WTC11 (cell line): ENCODE results near the gene HECTD4. TPM values are rescaled to one million over a fixed set of nuclear protein-coding genes. Genes with fewer than 3 reads are reported as not detected.

Experiments used
- ATAC-seq: fragments of 200-7000 bp; cut with Tn5 transposase; 2 replicates; pipeline ENCODE4 v1.10.0; 2021; ENCODE audit warnings: mild to moderate bottlenecking, moderate library complexity
- CTCF ChIA-PET: fragments of 300-600 bp; sonication (Branson Sonifier 250); formaldehyde crosslinking; loops from one replicate; lab custom pipeline; 2021; ENCODE audit warnings: antibody characterized with exemption; lab: Charles Lee
- POLR2A ChIA-PET: fragments of 350-600 bp; sonication (Branson Sonifier 250); formaldehyde crosslinking; loops from one replicate; lab custom pipeline; 2021; ENCODE audit warnings: antibody characterized with exemption; lab: Charles Lee
- DNase-seq: peaks from one replicate; pipeline ENCODE4 v3.0.0; 2021; ENCODE audit warnings: low spot score
- H3K27ac Mint-ChIP-seq: 2 replicates; pipeline ENCODE4 v1.8.0; 2021; ENCODE audit warnings: mixed read lengths
- H3K27me3 Mint-ChIP-seq: 2 replicates; pipeline ENCODE4 v1.8.0; 2021; ENCODE audit warnings: low read depth, mild to moderate bottlenecking, moderate library complexity, mixed read lengths
- H3K36me3 Mint-ChIP-seq: 2 replicates; pipeline ENCODE4 v1.8.0; 2021; ENCODE audit warnings: mixed read lengths
- H3K4me1 Mint-ChIP-seq: 2 replicates; pipeline ENCODE4 v1.8.0; 2022; ENCODE audit warnings: mixed read lengths
- H3K4me3 Mint-ChIP-seq: 2 replicates; pipeline ENCODE4 v1.8.0; 2021; ENCODE audit warnings: mild to moderate bottlenecking, moderate library complexity, mixed read lengths
- H3K9me3 Mint-ChIP-seq: 2 replicates; pipeline ENCODE4 v1.8.0; 2021; ENCODE audit warnings: mixed read lengths
- ATF1 ChIP-seq: sonication (generic); formaldehyde crosslinking; IDR thresholded peaks from 2 replicates; pipeline ENCODE4 v1.8.1; 2023; ENCODE audit warnings: mild to moderate bottlenecking, moderate library complexity, missing genetic modification reagents
- CBFB ChIP-seq: sonication (generic); formaldehyde crosslinking; IDR thresholded peaks from 2 replicates; pipeline ENCODE4 v1.8.1; 2022; ENCODE audit warnings: mild to moderate bottlenecking, low read depth, missing genetic modification reagents
- CREM ChIP-seq: sonication (generic); formaldehyde crosslinking; IDR thresholded peaks from 2 replicates; pipeline ENCODE4 v1.8.1; 2022; ENCODE audit warnings: mild to moderate bottlenecking, missing genetic modification reagents, moderate library complexity
- ELF4 ChIP-seq: sonication (generic); formaldehyde crosslinking; IDR thresholded peaks from 2 replicates; pipeline ENCODE4 v1.8.1; 2022; ENCODE audit warnings: low read depth, mild to moderate bottlenecking, moderate library complexity, missing genetic modification reagents
- EMX1 ChIP-seq: fragments of 250-450 bp; sonication (Bioruptor Pico); IDR thresholded peaks from 2 replicates; pipeline ENCODE4 v1.8.0; 2021; ENCODE audit warnings: mild to moderate bottlenecking
- ERG ChIP-seq: fragments of 250-450 bp; sonication (Bioruptor Pico); IDR thresholded peaks from 2 replicates; pipeline ENCODE4 v1.8.0; 2021; ENCODE audit warnings: mild to moderate bottlenecking
- ETV6 ChIP-seq: sonication (generic); formaldehyde crosslinking; IDR thresholded peaks from 2 replicates; pipeline ENCODE4 v1.8.1; 2022; ENCODE audit warnings: mild to moderate bottlenecking, missing genetic modification reagents
- FOXK1 ChIP-seq: sonication (generic); formaldehyde crosslinking; IDR thresholded peaks from 2 replicates; pipeline ENCODE4 v1.8.0; 2022; ENCODE audit warnings: mild to moderate bottlenecking, moderate library complexity, missing genetic modification reagents
- MAX ChIP-seq: sonication (generic); formaldehyde crosslinking; IDR thresholded peaks from 2 replicates; pipeline ENCODE4 v1.8.0; 2022; ENCODE audit warnings: mild to moderate bottlenecking, missing genetic modification reagents
- MYBL2 ChIP-seq: sonication (generic); formaldehyde crosslinking; IDR thresholded peaks from 2 replicates; pipeline ENCODE4 v1.8.1; 2023; ENCODE audit warnings: mild to moderate bottlenecking, moderate library complexity, missing genetic modification reagents
- NFATC4 ChIP-seq: fragments of 250-450 bp; sonication (Bioruptor Pico); IDR thresholded peaks from 2 replicates; pipeline ENCODE4 v1.9.0; 2021; ENCODE audit warnings: mild to moderate bottlenecking
- NR3C1 ChIP-seq: sonication (generic); formaldehyde crosslinking; conservative IDR thresholded peaks from 2 replicates; pipeline ENCODE4 v1.8.1; 2023; ENCODE audit warnings: low read depth, mild to moderate bottlenecking, missing genetic modification reagents
- OVOL2 ChIP-seq: fragments of 250-450 bp; sonication (Bioruptor Pico); IDR thresholded peaks from 2 replicates; pipeline ENCODE4 v1.9.0; 2021; ENCODE audit warnings: mild to moderate bottlenecking, borderline replicate concordance
- TEAD4 ChIP-seq: sonication (generic); formaldehyde crosslinking; IDR thresholded peaks from 2 replicates; pipeline ENCODE4 v1.8.0; 2022; ENCODE audit warnings: mild to moderate bottlenecking, missing genetic modification reagents
- TP53 ChIP-seq: sonication (generic); formaldehyde crosslinking; IDR thresholded peaks from 2 replicates; pipeline ENCODE4 v1.8.1; 2023; ENCODE audit warnings: mild to moderate bottlenecking, missing genetic modification reagents
- USF2 ChIP-seq: sonication (generic); formaldehyde crosslinking; IDR thresholded peaks from 2 replicates; pipeline ENCODE4 v1.8.1; 2023; ENCODE audit warnings: mild to moderate bottlenecking, missing genetic modification reagents, moderate library complexity
- ZNF138 ChIP-seq: sonication (generic); formaldehyde crosslinking; conservative IDR thresholded peaks from 2 replicates; pipeline ENCODE4 v1.8.1; 2022; ENCODE audit warnings: mild to moderate bottlenecking, moderate library complexity, missing genetic modification reagents
- ZNF232 ChIP-seq: sonication (generic); formaldehyde crosslinking; IDR thresholded peaks from 2 replicates; pipeline ENCODE4 v1.8.0; 2022; ENCODE audit warnings: mild to moderate bottlenecking, missing genetic modification reagents
- ZNF317 ChIP-seq: sonication (generic); formaldehyde crosslinking; IDR thresholded peaks from 2 replicates; pipeline ENCODE4 v1.8.1; 2023; ENCODE audit warnings: low read depth, mild to moderate bottlenecking, moderate library complexity, missing genetic modification reagents, borderline replicate concordance
- ZNF416 ChIP-seq: fragments of 250-450 bp; sonication (Bioruptor Pico); IDR thresholded peaks from 2 replicates; pipeline ENCODE4 v1.9.0; 2021; ENCODE audit warnings: mild to moderate bottlenecking, inconsistent platforms
- total RNA-seq: library from RNA; stranded (reverse); gene quantifications from 3 replicates; pipeline ENCODE4 v1.2.3, GENCODE V29; 2021
- TF ChIP-seq, protein P1 (sequence below): sonication (generic); formaldehyde crosslinking; IDR thresholded peaks from 2 replicates; pipeline ENCODE4 v1.8.0; 2022; ENCODE audit warnings: missing genetic modification reagents
- TF ChIP-seq, protein P2 (sequence below): sonication (generic); formaldehyde crosslinking; IDR thresholded peaks from 2 replicates; pipeline ENCODE4 v1.8.1; 2022; ENCODE audit warnings: mild to moderate bottlenecking, moderate library complexity, missing genetic modification reagents
- TF ChIP-seq, protein P3 (sequence below): sonication (generic); formaldehyde crosslinking; IDR thresholded peaks from 2 replicates; pipeline ENCODE4 v1.8.0; 2023; ENCODE audit warnings: missing genetic modification reagents
- TF ChIP-seq, protein P4 (sequence below): sonication (generic); formaldehyde crosslinking; conservative IDR thresholded peaks from 2 replicates; pipeline ENCODE4 v1.8.1; 2023; ENCODE audit warnings: mild to moderate bottlenecking, low read depth, missing genetic modification reagents, moderate library complexity

The HECTD4 gene
- total RNA-seq, 1 experiment from 2014 or later = 31.7 TPM

DNA sequence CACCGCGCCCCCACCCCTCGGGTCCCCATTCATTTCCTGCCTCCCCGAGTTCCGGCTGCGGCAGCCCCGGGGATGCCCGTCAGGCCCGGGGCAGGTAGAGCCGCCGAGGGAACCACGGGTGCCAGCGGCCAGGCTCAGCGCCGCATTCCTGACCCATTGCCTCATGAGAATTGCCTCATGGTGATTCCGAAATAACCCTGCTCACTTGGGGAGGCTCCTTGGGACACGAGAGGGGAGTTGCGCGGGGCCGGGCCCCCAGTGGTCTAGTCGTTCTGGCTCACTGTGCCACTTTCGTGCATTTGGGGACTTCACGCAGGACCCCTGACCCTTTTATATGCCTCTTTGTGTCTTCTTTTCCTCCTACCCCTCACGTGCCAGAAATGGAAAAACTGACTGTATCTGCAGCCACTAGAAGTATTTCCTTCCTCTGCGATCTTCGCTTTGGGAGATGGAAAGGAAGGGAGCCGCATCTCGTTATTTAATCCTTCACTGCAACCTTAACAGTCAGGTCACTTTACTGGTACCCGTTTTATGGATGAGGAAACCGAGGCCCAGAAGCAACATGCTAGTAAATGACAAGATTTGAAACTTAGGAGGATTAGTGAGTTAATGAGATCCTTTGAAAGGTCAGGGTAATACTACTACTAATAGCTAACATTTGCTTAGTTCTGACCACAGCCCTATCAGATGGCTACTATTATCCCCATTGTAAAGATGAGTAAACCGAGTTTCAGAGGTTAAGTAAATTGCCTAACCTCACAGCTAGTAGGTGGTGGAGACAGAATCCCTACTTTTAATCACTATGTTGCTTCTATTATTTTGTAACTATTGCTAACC, 37.3 kb upstream of the HECTD4 start (continued):
- no peak for TF ChIP-seq OVOL2 (CRISPR knock-in tag)

DNA sequence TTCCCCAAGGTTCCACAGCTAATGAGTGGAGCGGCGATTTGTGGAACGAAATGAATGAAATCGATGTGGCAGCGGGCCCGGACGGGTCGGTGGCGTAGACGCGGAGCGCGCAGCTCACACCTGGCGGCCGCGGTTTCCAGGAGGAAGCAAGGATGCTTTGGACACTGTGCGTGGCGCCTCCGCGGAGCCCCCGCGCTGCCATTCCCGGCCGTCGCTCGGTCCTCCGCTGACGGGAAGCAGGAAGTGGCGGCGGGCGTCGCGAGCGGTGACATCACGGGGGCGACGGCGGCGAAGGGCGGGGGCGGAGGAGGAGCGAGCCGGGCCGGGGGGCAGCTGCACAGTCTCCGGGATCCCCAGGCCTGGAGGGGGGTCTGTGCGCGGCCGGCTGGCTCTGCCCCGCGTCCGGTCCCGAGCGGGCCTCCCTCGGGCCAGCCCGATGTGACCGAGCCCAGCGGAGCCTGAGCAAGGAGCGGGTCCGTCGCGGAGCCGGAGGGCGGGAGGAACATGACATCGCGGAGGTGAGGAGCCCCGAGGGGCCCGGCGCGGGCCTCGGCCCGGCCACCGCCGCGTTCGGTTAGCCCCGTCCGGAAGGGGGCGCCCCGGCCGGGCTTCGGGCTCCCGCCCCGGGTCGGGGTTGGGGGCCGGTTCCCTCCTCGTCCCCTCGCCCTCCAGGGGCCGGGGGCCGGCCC, 36.5 kb upstream of the HECTD4 start, which contains the start of gene PTPN11:
PTPN11 (plus strand) TSS at position 340 of the 689 bp plus-strand sequence; CDS start at position 505, 165 bp downstream.
- peaks cover 17% of the 10 kb centered on the region for H3K4me1 Mint-ChIP-seq
- H3K9me3 Mint-ChIP-seq = no peaks in the 10 kb centered on the region
- H3K36me3 Mint-ChIP-seq = no peaks in the 10 kb centered on the region
- DNase-seq (peak; percentile 90), ATAC-seq (peak; percentile 84)
- H3K27me3 Mint-ChIP-seq = peaks cover 6% of the 10 kb centered on the region
- H3K4me3 Mint-ChIP-seq = peak within 1 kb of the TSS; percentile 95
- ChIA-PET CTCF (interaction anchor here (1.3 kb wide), 1 partner anchor 221 kb away, joined by 5 read pairs; no protein-coding TSS in a partner anchor), POLR2A (interaction anchor here (0.5 to 1.0 kb wide), 2 partner anchors 312 to 405 kb away, joined by 3 read pairs; no protein-coding TSS in a partner anchor)
- peak within 1 kb of the TSS; percentile 96 for H3K27ac Mint-ChIP-seq
- TF ChIP-seq CREM (CRISPR knock-in tag) (peak; percentile 99), TP53 (CRISPR knock-in tag) (peak; percentile 71; the same call in 1 of the 2 replicates), USF2 (CRISPR knock-in tag) (peak; percentile 45; the same call in 1 of the 2 replicates), ELF4 (peak; percentile 55; the same call in 1 of the 2 replicates), FOXK1 (CRISPR knock-in tag) (peak; percentile 92), NFATC4 (no peak; the same call in 1 of the 2 replicates), ZNF317 (CRISPR knock-in tag) (no peak), NR3C1 (CRISPR knock-in tag) (peak; percentile 84; the same call in 1 of the 2 replicates), ZNF138 (CRISPR knock-in tag) (peak; percentile 73; the same call in 1 of the 2 replicates), ZNF232 (CRISPR knock-in tag) (peak; percentile 73), ATF1 (CRISPR knock-in tag) (peak; percentile 79; the same call in 1 of the 2 replicates), ZNF416 (CRISPR knock-in tag) (peak; percentile 47; the same call in 1 of the 2 replicates), TEAD4 (no peak), CBFB (CRISPR knock-in tag) (peak; percentile 97), EMX1 (no peak), ERG (CRISPR knock-in tag) (no peak), MAX (CRISPR knock-in tag) (peak; percentile 67; the same call in 1 of the 2 replicates), MYBL2 (CRISPR knock-in tag) (peak; percentile 60; the same call in 1 of the 2 replicates), ETV6 (CRISPR knock-in tag) (peak; percentile 92)
- TF ChIP-seq, protein P1, sequence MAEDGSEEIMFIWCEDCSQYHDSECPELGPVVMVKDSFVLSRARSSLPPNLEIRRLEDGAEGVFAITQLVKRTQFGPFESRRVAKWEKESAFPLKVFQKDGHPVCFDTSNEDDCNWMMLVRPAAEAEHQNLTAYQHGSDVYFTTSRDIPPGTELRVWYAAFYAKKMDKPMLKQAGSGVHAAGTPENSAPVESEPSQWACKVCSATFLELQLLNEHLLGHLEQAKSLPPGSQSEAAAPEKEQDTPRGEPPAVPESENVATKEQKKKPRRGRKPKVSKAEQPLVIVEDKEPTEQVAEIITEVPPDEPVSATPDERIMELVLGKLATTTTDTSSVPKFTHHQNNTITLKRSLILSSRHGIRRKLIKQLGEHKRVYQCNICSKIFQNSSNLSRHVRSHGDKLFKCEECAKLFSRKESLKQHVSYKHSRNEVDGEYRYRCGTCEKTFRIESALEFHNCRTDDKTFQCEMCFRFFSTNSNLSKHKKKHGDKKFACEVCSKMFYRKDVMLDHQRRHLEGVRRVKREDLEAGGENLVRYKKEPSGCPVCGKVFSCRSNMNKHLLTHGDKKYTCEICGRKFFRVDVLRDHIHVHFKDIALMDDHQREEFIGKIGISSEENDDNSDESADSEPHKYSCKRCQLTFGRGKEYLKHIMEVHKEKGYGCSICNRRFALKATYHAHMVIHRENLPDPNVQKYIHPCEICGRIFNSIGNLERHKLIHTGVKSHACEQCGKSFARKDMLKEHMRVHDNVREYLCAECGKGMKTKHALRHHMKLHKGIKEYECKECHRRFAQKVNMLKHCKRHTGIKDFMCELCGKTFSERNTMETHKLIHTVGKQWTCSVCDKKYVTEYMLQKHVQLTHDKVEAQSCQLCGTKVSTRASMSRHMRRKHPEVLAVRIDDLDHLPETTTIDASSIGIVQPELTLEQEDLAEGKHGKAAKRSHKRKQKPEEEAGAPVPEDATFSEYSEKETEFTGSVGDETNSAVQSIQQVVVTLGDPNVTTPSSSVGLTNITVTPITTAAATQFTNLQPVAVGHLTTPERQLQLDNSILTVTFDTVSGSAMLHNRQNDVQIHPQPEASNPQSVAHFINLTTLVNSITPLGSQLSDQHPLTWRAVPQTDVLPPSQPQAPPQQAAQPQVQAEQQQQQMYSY (CRISPR knock-in tag) = no peak
- TF ChIP-seq, protein P2, sequence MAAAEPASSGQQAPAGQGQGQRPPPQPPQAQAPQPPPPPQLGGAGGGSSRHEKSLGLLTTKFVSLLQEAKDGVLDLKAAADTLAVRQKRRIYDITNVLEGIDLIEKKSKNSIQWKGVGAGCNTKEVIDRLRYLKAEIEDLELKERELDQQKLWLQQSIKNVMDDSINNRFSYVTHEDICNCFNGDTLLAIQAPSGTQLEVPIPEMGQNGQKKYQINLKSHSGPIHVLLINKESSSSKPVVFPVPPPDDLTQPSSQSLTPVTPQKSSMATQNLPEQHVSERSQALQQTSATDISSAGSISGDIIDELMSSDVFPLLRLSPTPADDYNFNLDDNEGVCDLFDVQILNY = peak; percentile 77
- TF ChIP-seq, protein P3, sequence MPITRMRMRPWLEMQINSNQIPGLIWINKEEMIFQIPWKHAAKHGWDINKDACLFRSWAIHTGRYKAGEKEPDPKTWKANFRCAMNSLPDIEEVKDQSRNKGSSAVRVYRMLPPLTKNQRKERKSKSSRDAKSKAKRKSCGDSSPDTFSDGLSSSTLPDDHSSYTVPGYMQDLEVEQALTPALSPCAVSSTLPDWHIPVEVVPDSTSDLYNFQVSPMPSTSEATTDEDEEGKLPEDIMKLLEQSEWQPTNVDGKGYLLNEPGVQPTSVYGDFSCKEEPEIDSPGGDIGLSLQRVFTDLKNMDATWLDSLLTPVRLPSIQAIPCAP = no peak
- TF ChIP-seq, protein P4, sequence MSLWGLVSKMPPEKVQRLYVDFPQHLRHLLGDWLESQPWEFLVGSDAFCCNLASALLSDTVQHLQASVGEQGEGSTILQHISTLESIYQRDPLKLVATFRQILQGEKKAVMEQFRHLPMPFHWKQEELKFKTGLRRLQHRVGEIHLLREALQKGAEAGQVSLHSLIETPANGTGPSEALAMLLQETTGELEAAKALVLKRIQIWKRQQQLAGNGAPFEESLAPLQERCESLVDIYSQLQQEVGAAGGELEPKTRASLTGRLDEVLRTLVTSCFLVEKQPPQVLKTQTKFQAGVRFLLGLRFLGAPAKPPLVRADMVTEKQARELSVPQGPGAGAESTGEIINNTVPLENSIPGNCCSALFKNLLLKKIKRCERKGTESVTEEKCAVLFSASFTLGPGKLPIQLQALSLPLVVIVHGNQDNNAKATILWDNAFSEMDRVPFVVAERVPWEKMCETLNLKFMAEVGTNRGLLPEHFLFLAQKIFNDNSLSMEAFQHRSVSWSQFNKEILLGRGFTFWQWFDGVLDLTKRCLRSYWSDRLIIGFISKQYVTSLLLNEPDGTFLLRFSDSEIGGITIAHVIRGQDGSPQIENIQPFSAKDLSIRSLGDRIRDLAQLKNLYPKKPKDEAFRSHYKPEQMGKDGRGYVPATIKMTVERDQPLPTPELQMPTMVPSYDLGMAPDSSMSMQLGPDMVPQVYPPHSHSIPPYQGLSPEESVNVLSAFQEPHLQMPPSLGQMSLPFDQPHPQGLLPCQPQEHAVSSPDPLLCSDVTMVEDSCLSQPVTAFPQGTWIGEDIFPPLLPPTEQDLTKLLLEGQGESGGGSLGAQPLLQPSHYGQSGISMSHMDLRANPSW (CRISPR knock-in tag) = 0 out of 2 replicates have a peak, but pooled peaks have one; percentile 59
